HepG2 (cell line): ENCODE data around the gene TAGLN2.

Source experiments
- ARNTL ChIP-seq: sonication (generic); formaldehyde crosslinking; IDR thresholded peaks from 2 replicates; pipeline ENCODE4 v1.4.0; 2020; ENCODE audit warnings: mild to moderate bottlenecking, missing genetic modification reagents
- CEBPB ChIP-seq: IDR thresholded peaks from 2 replicates; pipeline ENCODE4 v1.6.1; 2011; ENCODE audit warnings: low read depth, low read length, improper control_type of control experiment, borderline replicate concordance
- HDAC2 ChIP-seq: sonication (generic); formaldehyde crosslinking; IDR thresholded peaks from 2 replicates; pipeline ENCODE4 v1.4.0; 2020; ENCODE audit warnings: missing genetic modification reagents
- MXI1 ChIP-seq: IDR thresholded peaks from 3 replicates; pipeline ENCODE4 v1.6.1; 2012; ENCODE audit warnings: low read depth, low read length, inconsistent platforms, borderline replicate concordance
- NR2F1 ChIP-seq, 2 experiments: fragments of 450-650 bp in 1 of 2; formaldehyde crosslinking in 1 of 2; IDR thresholded peaks; 2 replicates each; pipeline versions ENCODE4 v1.5.0 to v1.6.1; 2016 to 2020; ENCODE audit warnings: mild to moderate bottlenecking in 1 of 2, missing compliant biosample characterization in 1 of 2, missing genetic modification reagents in 1 of 2, moderate library complexity in 1 of 2
- POLR2A ChIP-seq, 2 experiments: IDR thresholded peaks; 2 replicates each; pipeline ENCODE4 v1.6.1; 2011; ENCODE audit warnings: low read depth in 2 of 2, low read length in 2 of 2, mild to moderate bottlenecking in 1 of 2, moderate library complexity in 1 of 2; ENCODE audit not compliant: insufficient read depth in 1 of 2
- SMAD1 ChIP-seq: sonication (generic); formaldehyde crosslinking; IDR thresholded peaks from 2 replicates; pipeline ENCODE4 v1.4.0; 2020; ENCODE audit warnings: missing genetic modification reagents, low read depth, mild to moderate bottlenecking, borderline replicate concordance
- YEATS2 ChIP-seq: sonication (generic); formaldehyde crosslinking; IDR thresholded peaks from 2 replicates; pipeline ENCODE4 v1.4.0; 2020; ENCODE audit warnings: missing genetic modification reagents, borderline replicate concordance
- ZNF10 ChIP-seq: sonication (generic); formaldehyde crosslinking; IDR thresholded peaks from 2 replicates; pipeline ENCODE4 v1.4.0; 2020; ENCODE audit warnings: mild to moderate bottlenecking, low read depth, missing genetic modification reagents, borderline replicate concordance
- TF ChIP-seq, protein P1 (sequence below): sonication (generic); formaldehyde crosslinking; IDR thresholded peaks from 2 replicates; pipeline ENCODE4 v1.5.0; 2020; ENCODE audit warnings: mild to moderate bottlenecking, missing genetic modification reagents, moderate library complexity
- TF ChIP-seq, protein P2 (sequence below), 2 experiments: sonication (generic) in 1 of 2; formaldehyde crosslinking in 1 of 2; IDR thresholded peaks; 2 replicates each; pipeline versions ENCODE4 v1.5.1 to v1.6.1; 2011 to 2020; ENCODE audit warnings: borderline replicate concordance in 1 of 2, low read depth in 1 of 2, low read length in 1 of 2, mild to moderate bottlenecking in 1 of 2, missing genetic modification reagents in 1 of 2, moderate library complexity in 1 of 2
- TF ChIP-seq, protein P3 (sequence below): sonication (generic); formaldehyde crosslinking; IDR thresholded peaks from 2 replicates; pipeline ENCODE4 v1.5.1; 2020; ENCODE audit warnings: missing genetic modification reagents, mild to moderate bottlenecking, borderline replicate concordance
- TF ChIP-seq, protein P4 (sequence below): sonication (generic); formaldehyde crosslinking; IDR thresholded peaks from 2 replicates; pipeline ENCODE4 v1.9.0; 2022; ENCODE audit warnings: missing genetic modification reagents, mild to moderate bottlenecking, borderline replicate concordance

DNA sequence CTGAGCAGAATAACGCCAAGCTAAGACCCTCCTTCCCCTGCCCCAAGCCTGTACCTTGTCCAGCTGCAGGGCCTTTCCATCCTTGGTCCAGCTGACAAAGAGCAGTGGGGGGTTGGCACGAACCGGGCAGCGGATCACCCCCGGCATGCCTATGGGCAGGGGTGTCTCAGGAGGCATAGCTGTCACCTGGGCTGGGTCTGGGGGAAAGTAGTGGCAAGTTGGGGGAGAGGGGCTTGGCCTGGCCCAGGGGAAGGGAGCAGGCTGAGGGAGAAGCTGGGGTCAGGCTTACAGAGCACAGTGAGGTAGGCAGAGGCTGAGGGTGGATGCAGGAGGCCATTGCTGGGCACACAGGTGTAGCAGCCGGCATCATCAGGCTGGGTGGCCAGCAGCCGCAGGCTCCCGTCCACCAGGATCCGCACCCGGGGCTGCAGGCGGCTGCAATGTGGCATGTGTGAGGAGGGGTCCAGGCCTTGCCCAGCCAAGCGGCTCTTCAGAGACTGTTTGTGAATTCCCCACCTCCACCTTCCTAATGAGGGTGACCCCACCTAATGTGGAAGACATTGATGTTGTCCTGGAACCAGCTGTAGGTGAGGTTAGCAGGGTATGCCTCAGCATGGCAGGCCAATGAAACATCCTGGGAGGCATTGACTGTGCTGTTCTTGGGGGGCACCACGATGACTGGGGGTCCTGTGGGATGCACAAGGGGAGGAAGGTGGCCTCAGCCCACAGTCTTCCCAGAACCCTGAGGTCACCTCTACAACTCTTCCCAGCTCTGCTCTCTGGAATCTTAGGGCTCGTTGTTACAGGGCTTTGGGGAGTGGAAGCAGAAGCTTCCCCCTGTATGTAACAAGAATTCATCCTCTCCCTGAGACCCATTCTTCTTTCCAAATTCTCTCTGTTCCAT, 9.1 kb upstream of the TAGLN2 start:
- no peak for TF ChIP-seq YEATS2 (CRISPR knock-in tag)
- no peak for TF ChIP-seq ARNTL (CRISPR knock-in tag)
- TF ChIP-seq, protein P1, sequence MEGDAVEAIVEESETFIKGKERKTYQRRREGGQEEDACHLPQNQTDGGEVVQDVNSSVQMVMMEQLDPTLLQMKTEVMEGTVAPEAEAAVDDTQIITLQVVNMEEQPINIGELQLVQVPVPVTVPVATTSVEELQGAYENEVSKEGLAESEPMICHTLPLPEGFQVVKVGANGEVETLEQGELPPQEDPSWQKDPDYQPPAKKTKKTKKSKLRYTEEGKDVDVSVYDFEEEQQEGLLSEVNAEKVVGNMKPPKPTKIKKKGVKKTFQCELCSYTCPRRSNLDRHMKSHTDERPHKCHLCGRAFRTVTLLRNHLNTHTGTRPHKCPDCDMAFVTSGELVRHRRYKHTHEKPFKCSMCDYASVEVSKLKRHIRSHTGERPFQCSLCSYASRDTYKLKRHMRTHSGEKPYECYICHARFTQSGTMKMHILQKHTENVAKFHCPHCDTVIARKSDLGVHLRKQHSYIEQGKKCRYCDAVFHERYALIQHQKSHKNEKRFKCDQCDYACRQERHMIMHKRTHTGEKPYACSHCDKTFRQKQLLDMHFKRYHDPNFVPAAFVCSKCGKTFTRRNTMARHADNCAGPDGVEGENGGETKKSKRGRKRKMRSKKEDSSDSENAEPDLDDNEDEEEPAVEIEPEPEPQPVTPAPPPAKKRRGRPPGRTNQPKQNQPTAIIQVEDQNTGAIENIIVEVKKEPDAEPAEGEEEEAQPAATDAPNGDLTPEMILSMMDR (CRISPR knock-in tag): no peak
- TF ChIP-seq, protein P2, sequence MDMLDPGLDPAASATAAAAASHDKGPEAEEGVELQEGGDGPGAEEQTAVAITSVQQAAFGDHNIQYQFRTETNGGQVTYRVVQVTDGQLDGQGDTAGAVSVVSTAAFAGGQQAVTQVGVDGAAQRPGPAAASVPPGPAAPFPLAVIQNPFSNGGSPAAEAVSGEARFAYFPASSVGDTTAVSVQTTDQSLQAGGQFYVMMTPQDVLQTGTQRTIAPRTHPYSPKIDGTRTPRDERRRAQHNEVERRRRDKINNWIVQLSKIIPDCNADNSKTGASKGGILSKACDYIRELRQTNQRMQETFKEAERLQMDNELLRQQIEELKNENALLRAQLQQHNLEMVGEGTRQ (IDR thresholded peaks at IDR 0.05; ENCODE audit: low read depth, low read length): no peak
- TF ChIP-seq, protein P2 (CRISPR knock-in tag; IDR thresholded peaks at IDR 0.05; ENCODE audit: borderline replicate concordance): no peak
- no peak for TF ChIP-seq POLR2A (IDR thresholded peaks at IDR 0.05; ENCODE audit: insufficient read depth in 1 of 2, low read depth in 2 of 2, low read length in 2 of 2)
- TF ChIP-seq, protein P3, sequence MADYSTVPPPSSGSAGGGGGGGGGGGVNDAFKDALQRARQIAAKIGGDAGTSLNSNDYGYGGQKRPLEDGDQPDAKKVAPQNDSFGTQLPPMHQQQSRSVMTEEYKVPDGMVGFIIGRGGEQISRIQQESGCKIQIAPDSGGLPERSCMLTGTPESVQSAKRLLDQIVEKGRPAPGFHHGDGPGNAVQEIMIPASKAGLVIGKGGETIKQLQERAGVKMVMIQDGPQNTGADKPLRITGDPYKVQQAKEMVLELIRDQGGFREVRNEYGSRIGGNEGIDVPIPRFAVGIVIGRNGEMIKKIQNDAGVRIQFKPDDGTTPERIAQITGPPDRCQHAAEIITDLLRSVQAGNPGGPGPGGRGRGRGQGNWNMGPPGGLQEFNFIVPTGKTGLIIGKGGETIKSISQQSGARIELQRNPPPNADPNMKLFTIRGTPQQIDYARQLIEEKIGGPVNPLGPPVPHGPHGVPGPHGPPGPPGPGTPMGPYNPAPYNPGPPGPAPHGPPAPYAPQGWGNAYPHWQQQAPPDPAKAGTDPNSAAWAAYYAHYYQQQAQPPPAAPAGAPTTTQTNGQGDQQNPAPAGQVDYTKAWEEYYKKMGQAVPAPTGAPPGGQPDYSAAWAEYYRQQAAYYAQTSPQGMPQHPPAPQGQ (CRISPR knock-in tag): no peak
- no peak for TF ChIP-seq HDAC2 (CRISPR knock-in tag)
- TF ChIP-seq NR2F1 (CRISPR knock-in tag; IDR thresholded peaks at IDR 0.05): no peak
- TF ChIP-seq MXI1: no peak
- TF ChIP-seq, protein P4, sequence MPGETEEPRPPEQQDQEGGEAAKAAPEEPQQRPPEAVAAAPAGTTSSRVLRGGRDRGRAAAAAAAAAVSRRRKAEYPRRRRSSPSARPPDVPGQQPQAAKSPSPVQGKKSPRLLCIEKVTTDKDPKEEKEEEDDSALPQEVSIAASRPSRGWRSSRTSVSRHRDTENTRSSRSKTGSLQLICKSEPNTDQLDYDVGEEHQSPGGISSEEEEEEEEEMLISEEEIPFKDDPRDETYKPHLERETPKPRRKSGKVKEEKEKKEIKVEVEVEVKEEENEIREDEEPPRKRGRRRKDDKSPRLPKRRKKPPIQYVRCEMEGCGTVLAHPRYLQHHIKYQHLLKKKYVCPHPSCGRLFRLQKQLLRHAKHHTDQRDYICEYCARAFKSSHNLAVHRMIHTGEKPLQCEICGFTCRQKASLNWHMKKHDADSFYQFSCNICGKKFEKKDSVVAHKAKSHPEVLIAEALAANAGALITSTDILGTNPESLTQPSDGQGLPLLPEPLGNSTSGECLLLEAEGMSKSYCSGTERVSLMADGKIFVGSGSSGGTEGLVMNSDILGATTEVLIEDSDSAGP (CRISPR knock-in tag): no peak
- TF ChIP-seq SMAD1: no peak
- no peak for TF ChIP-seq ZNF10 (CRISPR knock-in tag)
- no peak for TF ChIP-seq CEBPB
